IMR-90 (cell line): ENCODE data around the gene SFSWAP. TPM values are rescaled to one million over a fixed set of nuclear protein-coding genes. Genes with fewer than 3 reads are reported as not detected.

Experiments
- ATAC-seq: fragments of 200-7000 bp; cut with Tn5 transposase; 2 replicates; pipeline ENCODE4 v1.9.1; 2020; ENCODE audit warnings: low read depth, mild to moderate bottlenecking, moderate library complexity
- BruUV-seq: library from RNA; stranded (reverse); fragments of 400-500 nt; replicated peaks from 2 replicates; lab custom pipeline; 2021; lab: Mats Ljungman, UMichigan
- CTCF ChIA-PET: fragments of 300-600 bp; formaldehyde crosslinking; extraction: SDS; loops from one replicate; lab custom pipeline; 2021; ENCODE audit warnings: antibody characterized with exemption; lab: Yijun Ruan, JAX
- POLR2A ChIA-PET: fragments of 300-600 bp; sonication (Branson Sonifier 250); formaldehyde crosslinking; loops from one replicate; lab custom pipeline; 2022; ENCODE audit warnings: antibody characterized with exemption; ENCODE audit not compliant: unreplicated experiment; lab: Charles Lee
- DNase-seq: peaks from one replicate; pipeline ENCODE4 v3.0.0; 2013
- H2AFZ ChIP-seq: replicated peaks from 2 replicates; pipeline ENCODE3; 2013; ENCODE audit warnings: low read length, mild to moderate bottlenecking; ENCODE audit not compliant: poor library complexity
- H2AK5ac ChIP-seq: 2 replicates; pipeline ENCODE4 v1.6.1; 2013; ENCODE audit warnings: low read depth, low read length, inconsistent platforms
- H2AK9ac ChIP-seq: replicated peaks from 2 replicates; pipeline ENCODE3; 2013; ENCODE audit warnings: mild to moderate bottlenecking, low read depth, low read length, moderate library complexity; ENCODE audit not compliant: poor library complexity
- H2BK120ac ChIP-seq: 2 replicates; pipeline ENCODE4 v1.6.1; 2013; ENCODE audit warnings: low read depth, low read length, inconsistent platforms
- H2BK15ac ChIP-seq: 3 replicates; pipeline ENCODE4 v1.6.1; 2013; ENCODE audit warnings: low read depth, low read length, inconsistent platforms
- H2BK20ac ChIP-seq: 2 replicates; pipeline ENCODE4 v1.6.1; 2013; ENCODE audit warnings: low read depth, mild to moderate bottlenecking, inconsistent platforms, low read length, moderate library complexity
- H2BK5ac ChIP-seq: 2 replicates; pipeline ENCODE4 v1.6.1; 2013; ENCODE audit warnings: mild to moderate bottlenecking, low read depth, low read length, inconsistent platforms; ENCODE audit not compliant: poor library complexity, severe bottlenecking
- H3K14ac ChIP-seq: replicated peaks from 2 replicates; pipeline ENCODE4 v1.6.1; 2013; ENCODE audit warnings: low read depth, low read length, inconsistent platforms
- H3K18ac ChIP-seq: 2 replicates; pipeline ENCODE4 v1.6.1; 2013; ENCODE audit warnings: low read depth, low read length, control low read depth
- H3K23ac ChIP-seq: 2 replicates; pipeline ENCODE4 v1.6.1; 2013; ENCODE audit warnings: low read depth, low read length, inconsistent platforms
- H3K27ac ChIP-seq: 2 replicates; pipeline ENCODE4 v1.5.1; 2013; ENCODE audit warnings: mild to moderate bottlenecking, control low read depth, low read length; ENCODE audit not compliant: insufficient read depth
- H3K27me3 ChIP-seq: 2 replicates; pipeline ENCODE4 v1.6.1; 2013; ENCODE audit warnings: low read length; ENCODE audit not compliant: control insufficient read depth, insufficient read depth
- H3K36me3 ChIP-seq: 2 replicates; pipeline ENCODE4 v1.6.1; 2013; ENCODE audit warnings: low read length, mixed read lengths; ENCODE audit not compliant: control insufficient read depth, insufficient read depth
- H3K4ac ChIP-seq: 2 replicates; pipeline ENCODE4 v1.6.1; 2013; ENCODE audit warnings: low read depth, low read length, inconsistent platforms
- H3K4me1 ChIP-seq: 2 replicates; pipeline ENCODE4 v1.6.1; 2013; ENCODE audit warnings: low read length, mixed read lengths; ENCODE audit not compliant: control insufficient read depth, insufficient read depth
- H3K4me2 ChIP-seq: 2 replicates; pipeline ENCODE4 v1.6.1; 2013; ENCODE audit warnings: low read depth, mild to moderate bottlenecking, control low read depth, low read length, moderate library complexity
- H3K4me3 ChIP-seq: 2 replicates; pipeline ENCODE4 v1.5.1; 2013; ENCODE audit warnings: low read depth, mild to moderate bottlenecking, control low read depth, low read length, moderate library complexity; ENCODE audit not compliant: insufficient read depth
- H3K56ac ChIP-seq: 2 replicates; pipeline ENCODE4 v1.6.1; 2013; ENCODE audit warnings: low read length, inconsistent platforms; ENCODE audit not compliant: insufficient read depth; ENCODE audit errors: extremely low read depth
- H3K79me1 ChIP-seq, 2 experiments: 2 replicates each; pipeline ENCODE4 v1.6.1; 2013; ENCODE audit warnings: low read length in 2 of 2, inconsistent platforms in 1 of 2, low read depth in 1 of 2
- H3K9ac ChIP-seq: 2 replicates; pipeline ENCODE4 v1.6.1; 2013; ENCODE audit warnings: low read depth, low read length, control low read depth
- H3K9me1 ChIP-seq: 2 replicates; pipeline ENCODE4 v1.6.1; 2013; ENCODE audit warnings: low read length, inconsistent platforms; ENCODE audit not compliant: insufficient read depth
- H3K9me3 ChIP-seq: 2 replicates; pipeline ENCODE4 v1.6.1; 2013; ENCODE audit warnings: low read length; ENCODE audit not compliant: control insufficient read depth, insufficient read depth
- H4K20me1 ChIP-seq: 2 replicates; pipeline ENCODE4 v1.6.1; 2013; ENCODE audit warnings: low read length, inconsistent platforms; ENCODE audit not compliant: insufficient read depth
- H4K5ac ChIP-seq: 2 replicates; pipeline ENCODE4 v1.6.1; 2013; ENCODE audit warnings: mild to moderate bottlenecking, low read depth, low read length, control low read depth
- H4K8ac ChIP-seq, 2 experiments: 2 replicates each; pipeline ENCODE4 v1.6.1; 2013; ENCODE audit warnings: low read depth in 2 of 2, low read length in 2 of 2, control low read depth in 1 of 2, inconsistent platforms in 1 of 2
- H4K91ac ChIP-seq: 2 replicates; pipeline ENCODE4 v1.6.1; 2013; ENCODE audit warnings: low read depth, low read length, inconsistent platforms; ENCODE audit not compliant: insufficient read depth
- BHLHE40 ChIP-seq: fragments of 150-350 bp; IDR thresholded peaks from 2 replicates; pipeline ENCODE4 v1.6.1; 2016; ENCODE audit warnings: mild to moderate bottlenecking, low read depth, low read length
- CEBPB ChIP-seq: IDR thresholded peaks from 2 replicates; pipeline ENCODE4 v1.6.1; 2012; ENCODE audit warnings: low read depth, low read length, improper control_type of control experiment
- CHD1 ChIP-seq: IDR thresholded peaks from 2 replicates; pipeline ENCODE4 v1.6.1; 2012; ENCODE audit warnings: low read depth, low read length, improper control_type of control experiment
- FOS ChIP-seq: fragments of 150-350 bp; IDR thresholded peaks from 2 replicates; pipeline ENCODE4 v1.6.1; 2016; ENCODE audit warnings: low read depth, low read length
- MAZ ChIP-seq: IDR thresholded peaks from 2 replicates; pipeline ENCODE4 v1.6.1; 2012; ENCODE audit warnings: low read depth, mild to moderate bottlenecking, low read length, improper control_type of control experiment, moderate library complexity, borderline replicate concordance
- MXI1 ChIP-seq: IDR thresholded peaks from 2 replicates; pipeline ENCODE4 v1.6.1; 2012; ENCODE audit warnings: low read depth, mild to moderate bottlenecking, low read length, moderate library complexity, borderline replicate concordance
- NFE2L2 ChIP-seq: fragments of 150-350 bp; IDR thresholded peaks from 2 replicates; pipeline ENCODE4 v1.6.1; 2016; ENCODE audit warnings: low read depth, mild to moderate bottlenecking, low read length
- RAD21 ChIP-seq: IDR thresholded peaks from 2 replicates; pipeline ENCODE4 v1.6.1; 2012; ENCODE audit warnings: low read length, improper control_type of control experiment
- RFX5 ChIP-seq: IDR thresholded peaks from 2 replicates; pipeline ENCODE4 v1.8.0; 2012; ENCODE audit warnings: low read depth, mild to moderate bottlenecking, low read length, moderate library complexity
- SMC3 ChIP-seq: fragments of 150-350 bp; IDR thresholded peaks from 2 replicates; pipeline ENCODE4 v1.6.1; 2016; ENCODE audit warnings: low read depth, mild to moderate bottlenecking, antibody characterized with exemption, low read length, moderate library complexity
- WGBS, 2 experiments: methylation state at CpG; one replicate each; pipeline versions ENCODE4 v1.1.5 to v1.1.7; 2013; ENCODE audit warnings: missing lambda C conversion rate in 2 of 2; ENCODE audit not compliant: insufficient read length in 1 of 2; ENCODE audit errors: extremely low coverage in 2 of 2; 5-methylcytosine and 5-hydroxymethylcytosine counted together
- dilution Hi-C: fragments of 300-500 bp; cut with HindIII; formaldehyde crosslinking; loops from one replicate; pipeline ENCODE4 v1.14.3; 2018; ENCODE audit warnings: low sequenced_read_pairs; ENCODE audit not compliant: unreplicated experiment
- in situ Hi-C: fragments of 300-500 bp; cut with MboI; formaldehyde crosslinking; loops from 3 replicates; pipeline ENCODE4 v1.14.3; 2019; ENCODE audit warnings: low sequenced_read_pairs, inconsistent platforms, mixed read lengths
- intact Hi-C: fragments of 100-400 bp; cut with micrococcal nuclease; formaldehyde crosslinking; loops from 2 replicates; pipeline ENCODE4 v1.10.0; 2022
- polyA plus RNA-seq, 3 experiments: library from polyadenylated mRNA; depleted of rRNA; stranded (reverse); fragments of >200 nt; gene quantifications; 2 replicates each; pipeline ENCODE4 v1.2.3, GENCODE V29; 2012; ENCODE audit warnings: low replicate concordance in 1 of 3
- total RNA-seq: library from RNA; depleted of rRNA; stranded (reverse); fragments of >200 nt; gene quantifications from 2 replicates; pipeline ENCODE4 v1.2.3, GENCODE V29; 2012
- TF ChIP-seq, protein P1 (sequence below): fragments of 150-350 bp; IDR thresholded peaks from 2 replicates; pipeline ENCODE4 v1.6.1; 2017; ENCODE audit warnings: mild to moderate bottlenecking, antibody characterized with exemption, low read length, low read depth
- TF ChIP-seq, protein P2 (sequence below): fragments of 150-350 bp; IDR thresholded peaks from 2 replicates; pipeline ENCODE4 v1.6.1; 2016; ENCODE audit warnings: low read depth, mild to moderate bottlenecking, low read length, moderate library complexity, borderline replicate concordance
- TF ChIP-seq, protein P3 (sequence below): conservative IDR thresholded peaks from 2 replicates; pipeline ENCODE4 v1.5.1; 2012; ENCODE audit warnings: mild to moderate bottlenecking, low read depth, low read length, improper control_type of control experiment

Gene SFSWAP
- total and polyA plus RNA-seq, 2 of the 4 experiments (the other 2 are of a cell fraction): 19.7 to 22.4 TPM

DNA sequence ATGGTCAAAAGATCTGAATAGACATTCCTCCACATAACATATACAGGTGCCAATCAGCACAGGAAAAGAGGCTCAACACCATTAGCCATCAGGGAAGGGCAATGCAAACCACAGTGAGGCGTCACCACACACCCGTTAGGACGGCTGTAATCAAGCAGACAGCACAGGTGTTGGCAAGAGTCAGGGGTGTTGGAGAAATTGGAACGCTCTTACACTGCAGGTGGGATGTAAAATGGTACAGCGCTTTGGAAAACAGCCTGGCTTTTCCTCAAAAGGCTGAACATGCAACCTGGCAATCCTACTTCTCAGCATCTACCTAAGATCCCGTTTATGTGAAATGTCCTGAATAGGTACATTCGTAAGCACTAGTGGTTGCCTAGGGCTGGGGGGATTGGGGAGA is 95.8 kb downstream of the SFSWAP start:
- POLR2A ChIA-PET: no interaction called here
- no peak for ATAC-seq
- dilution Hi-C loops: no loop called here

More for the DNA sequence above, 95.8 kb downstream of the SFSWAP start:
- H3K4me1 ChIP-seq: peaks cover 4% of the 10 kb centered on the region; the same call in 1 of the 2 replicates
- no peak overlapping the region for H3K56ac ChIP-seq
- no peak overlapping the region for H2AK5ac ChIP-seq
- no peaks in the 10 kb centered on the region for H3K36me3 ChIP-seq
- H3K9me1 ChIP-seq: peaks cover 3% of the 10 kb centered on the region; the same call in 1 of the 2 replicates
- no peak overlapping the region for H2BK120ac ChIP-seq
- no peaks in the 10 kb centered on the region; a peak in 1 of 4 replicates for H3K79me1 ChIP-seq
- intact Hi-C loops: no loop called here
- H3K14ac ChIP-seq: no peak overlapping the region
- H4K20me1 ChIP-seq: no peaks in the 10 kb centered on the region
- no peak overlapping the region for H2BK15ac ChIP-seq
- H2AK9ac ChIP-seq: no peak overlapping the region
- no peak overlapping the region for H4K91ac ChIP-seq
- in situ Hi-C loops: no loop called here
- BruUV-seq: no TSS peak
- H3K4ac ChIP-seq: no peak overlapping the region
- H3K9ac ChIP-seq: no peak overlapping the region
- WGBS, 2 experiments: no CpG with 5 or more reads among the region's 7 CpGs
- no peak overlapping the region for H3K18ac ChIP-seq
- H3K23ac ChIP-seq: no peak overlapping the region
- no peak overlapping the region for H3K27ac ChIP-seq
- TF ChIP-seq MAZ (no peak), BHLHE40 (no peak), MXI1 (no peak), NFE2L2 (no peak), RAD21 (no peak), RFX5 (no peak), SMC3 (no peak), CHD1 (no peak), CEBPB (no peak), FOS (no peak)
- TF ChIP-seq, protein P1, sequence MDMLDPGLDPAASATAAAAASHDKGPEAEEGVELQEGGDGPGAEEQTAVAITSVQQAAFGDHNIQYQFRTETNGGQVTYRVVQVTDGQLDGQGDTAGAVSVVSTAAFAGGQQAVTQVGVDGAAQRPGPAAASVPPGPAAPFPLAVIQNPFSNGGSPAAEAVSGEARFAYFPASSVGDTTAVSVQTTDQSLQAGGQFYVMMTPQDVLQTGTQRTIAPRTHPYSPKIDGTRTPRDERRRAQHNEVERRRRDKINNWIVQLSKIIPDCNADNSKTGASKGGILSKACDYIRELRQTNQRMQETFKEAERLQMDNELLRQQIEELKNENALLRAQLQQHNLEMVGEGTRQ: no peak
- TF ChIP-seq, protein P2, sequence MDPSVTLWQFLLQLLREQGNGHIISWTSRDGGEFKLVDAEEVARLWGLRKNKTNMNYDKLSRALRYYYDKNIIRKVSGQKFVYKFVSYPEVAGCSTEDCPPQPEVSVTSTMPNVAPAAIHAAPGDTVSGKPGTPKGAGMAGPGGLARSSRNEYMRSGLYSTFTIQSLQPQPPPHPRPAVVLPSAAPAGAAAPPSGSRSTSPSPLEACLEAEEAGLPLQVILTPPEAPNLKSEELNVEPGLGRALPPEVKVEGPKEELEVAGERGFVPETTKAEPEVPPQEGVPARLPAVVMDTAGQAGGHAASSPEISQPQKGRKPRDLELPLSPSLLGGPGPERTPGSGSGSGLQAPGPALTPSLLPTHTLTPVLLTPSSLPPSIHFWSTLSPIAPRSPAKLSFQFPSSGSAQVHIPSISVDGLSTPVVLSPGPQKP: no peak
- TF ChIP-seq, protein P3, sequence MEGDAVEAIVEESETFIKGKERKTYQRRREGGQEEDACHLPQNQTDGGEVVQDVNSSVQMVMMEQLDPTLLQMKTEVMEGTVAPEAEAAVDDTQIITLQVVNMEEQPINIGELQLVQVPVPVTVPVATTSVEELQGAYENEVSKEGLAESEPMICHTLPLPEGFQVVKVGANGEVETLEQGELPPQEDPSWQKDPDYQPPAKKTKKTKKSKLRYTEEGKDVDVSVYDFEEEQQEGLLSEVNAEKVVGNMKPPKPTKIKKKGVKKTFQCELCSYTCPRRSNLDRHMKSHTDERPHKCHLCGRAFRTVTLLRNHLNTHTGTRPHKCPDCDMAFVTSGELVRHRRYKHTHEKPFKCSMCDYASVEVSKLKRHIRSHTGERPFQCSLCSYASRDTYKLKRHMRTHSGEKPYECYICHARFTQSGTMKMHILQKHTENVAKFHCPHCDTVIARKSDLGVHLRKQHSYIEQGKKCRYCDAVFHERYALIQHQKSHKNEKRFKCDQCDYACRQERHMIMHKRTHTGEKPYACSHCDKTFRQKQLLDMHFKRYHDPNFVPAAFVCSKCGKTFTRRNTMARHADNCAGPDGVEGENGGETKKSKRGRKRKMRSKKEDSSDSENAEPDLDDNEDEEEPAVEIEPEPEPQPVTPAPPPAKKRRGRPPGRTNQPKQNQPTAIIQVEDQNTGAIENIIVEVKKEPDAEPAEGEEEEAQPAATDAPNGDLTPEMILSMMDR: no peak
- H2BK5ac ChIP-seq: no peak overlapping the region
- no peak overlapping the region for H2BK20ac ChIP-seq
- no peak overlapping the region for H4K8ac ChIP-seq
- no peaks in the 10 kb centered on the region for H3K27me3 ChIP-seq
- CTCF ChIA-PET: no interaction called here
- no peak overlapping the region for H2AFZ ChIP-seq
- no peak overlapping the region for H3K4me2 ChIP-seq
- no peaks in the 10 kb centered on the region for H3K9me3 ChIP-seq
- no peak overlapping the region for H4K5ac ChIP-seq
- no peak overlapping the region for H3K4me3 ChIP-seq
- no peak for DNase-seq
